ENCODE data around the gene MAST2. TPM values are rescaled to one million over a fixed set of nuclear protein-coding genes. Genes with fewer than 3 reads are reported as not detected.
"Not testable (repeated sequence)": the region's sequence is repeated elsewhere in the genome, so short reads cannot be mapped to it uniquely, and the experiment has no call there.

Gene MAST2
- total and polyA plus RNA-seq, 2 of the 4 experiments (the other 2 are of a cell fraction) = 14.2 to 41.0 TPM

GRCh38 chr1:45927231-45927915, 124.0 kb downstream of the MAST2 start:
- H3K56ac ChIP-seq (ENCODE audit: extremely low read depth, insufficient read depth, low read length); H2AK9ac ChIP-seq (replicated peaks; ENCODE audit: low read depth, low read length, poor library complexity); H3K14ac ChIP-seq (replicated peaks; ENCODE audit: low read depth, low read length); BruUV-seq (replicated peaks); H3K4me3 ChIP-seq (ENCODE audit: insufficient read depth, low read depth, low read length); H4K91ac ChIP-seq (ENCODE audit: insufficient read depth, low read depth, low read length); H3K9me1 ChIP-seq (ENCODE audit: insufficient read depth, low read length); intact Hi-C loops (cut with micrococcal nuclease); H2BK15ac ChIP-seq (ENCODE audit: low read depth, low read length); dilution Hi-C loops (cut with HindIII; ENCODE audit: low sequenced_read_pairs, unreplicated experiment); H3K4me2 ChIP-seq (ENCODE audit: low read depth, low read length); H4K8ac ChIP-seq (ENCODE audit: low read depth in 2 of 2, low read length in 2 of 2); H3K4me1 ChIP-seq (ENCODE audit: control insufficient read depth, insufficient read depth, low read length); H2AFZ ChIP-seq (replicated peaks; ENCODE audit: low read length, poor library complexity); H3K23ac ChIP-seq (ENCODE audit: low read depth, low read length); H2BK120ac ChIP-seq (ENCODE audit: low read depth, low read length); H3K27me3 ChIP-seq (ENCODE audit: control insufficient read depth, insufficient read depth, low read length); ATAC-seq (ENCODE audit: low read depth); DNase-seq; CTCF ChIA-PET; H3K36me3 ChIP-seq (ENCODE audit: control insufficient read depth, insufficient read depth, low read length); POLR2A ChIA-PET (ENCODE audit: unreplicated experiment); H2AK5ac ChIP-seq (ENCODE audit: low read depth, low read length); H3K18ac ChIP-seq (ENCODE audit: low read depth, low read length); H3K9ac ChIP-seq (ENCODE audit: low read depth, low read length); H3K27ac ChIP-seq (ENCODE audit: insufficient read depth, low read length); H2BK20ac ChIP-seq (ENCODE audit: low read depth, low read length); H4K20me1 ChIP-seq (ENCODE audit: insufficient read depth, low read length); H2BK5ac ChIP-seq (ENCODE audit: low read depth, low read length, poor library complexity, severe bottlenecking); H3K9me3 ChIP-seq (ENCODE audit: control insufficient read depth, insufficient read depth, low read length); H4K5ac ChIP-seq (ENCODE audit: low read depth, low read length); H3K4ac ChIP-seq (ENCODE audit: low read depth, low read length); in situ Hi-C loops (cut with MboI; ENCODE audit: low sequenced_read_pairs): not testable (repeated sequence)
- H3K79me1 ChIP-seq (ENCODE audit: low read depth in 1 of 2, low read length in 2 of 2) = peaks cover 2 to 18% of the 10 kb centered on the region in 2 experiments; a peak in 2 of 4 replicates
- 80% methylated on average over 3 of the region's 14 CpGs; no CpG with 5 or more reads in 1 of the 2 experiments for WGBS, 2 experiments (ENCODE audit: extremely low coverage in 2 of 2, insufficient read length in 1 of 2)

Measured in IMR-90 (cell line).